Inflammatory macrophage (primary cell): Measurements from ENCODE around the gene SSUH2.

Experiments
- DNase-seq, 2 donors: peaks; one replicate each; pipeline ENCODE4 v3.0.0-alpha.2; 2020 to 2022

Gene SSUH2

DNA sequence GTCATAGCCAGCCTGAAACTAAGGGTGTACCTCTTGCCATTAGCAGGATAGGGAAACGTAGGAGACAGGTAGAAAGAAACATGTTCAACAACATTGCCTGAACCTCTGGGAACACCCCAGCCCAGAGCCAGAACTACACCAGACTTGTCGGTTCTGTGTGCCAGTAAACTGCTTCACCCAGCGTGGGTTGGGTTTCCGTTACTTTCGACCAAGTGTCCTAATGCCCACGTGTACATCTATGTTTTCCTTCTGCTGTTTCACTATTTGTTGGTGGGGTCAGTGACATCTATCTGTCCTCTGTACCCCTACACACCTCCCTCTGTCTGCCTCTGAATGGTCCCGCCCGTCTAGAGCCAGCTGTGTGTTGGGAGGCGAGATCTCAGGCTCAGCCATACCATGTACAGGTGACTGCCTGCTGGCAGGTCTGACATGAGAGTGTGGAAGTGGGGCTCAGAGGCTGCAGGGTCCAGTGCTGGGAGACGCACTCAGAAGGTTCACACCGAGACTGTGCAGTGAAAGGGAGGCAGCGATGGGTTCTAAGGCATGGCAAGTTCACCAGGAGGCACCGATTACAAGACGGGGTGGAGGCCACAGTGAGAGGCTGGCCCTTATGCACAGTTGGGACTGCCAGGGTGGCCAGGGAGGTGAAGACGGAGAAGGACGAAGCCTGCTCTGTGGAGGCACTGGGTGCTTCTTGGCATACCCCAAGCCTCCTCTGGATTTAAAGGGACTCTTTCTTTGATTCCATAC, 36.4 kb downstream of the SSUH2 start:
- DNase-seq: no peak

DNA sequence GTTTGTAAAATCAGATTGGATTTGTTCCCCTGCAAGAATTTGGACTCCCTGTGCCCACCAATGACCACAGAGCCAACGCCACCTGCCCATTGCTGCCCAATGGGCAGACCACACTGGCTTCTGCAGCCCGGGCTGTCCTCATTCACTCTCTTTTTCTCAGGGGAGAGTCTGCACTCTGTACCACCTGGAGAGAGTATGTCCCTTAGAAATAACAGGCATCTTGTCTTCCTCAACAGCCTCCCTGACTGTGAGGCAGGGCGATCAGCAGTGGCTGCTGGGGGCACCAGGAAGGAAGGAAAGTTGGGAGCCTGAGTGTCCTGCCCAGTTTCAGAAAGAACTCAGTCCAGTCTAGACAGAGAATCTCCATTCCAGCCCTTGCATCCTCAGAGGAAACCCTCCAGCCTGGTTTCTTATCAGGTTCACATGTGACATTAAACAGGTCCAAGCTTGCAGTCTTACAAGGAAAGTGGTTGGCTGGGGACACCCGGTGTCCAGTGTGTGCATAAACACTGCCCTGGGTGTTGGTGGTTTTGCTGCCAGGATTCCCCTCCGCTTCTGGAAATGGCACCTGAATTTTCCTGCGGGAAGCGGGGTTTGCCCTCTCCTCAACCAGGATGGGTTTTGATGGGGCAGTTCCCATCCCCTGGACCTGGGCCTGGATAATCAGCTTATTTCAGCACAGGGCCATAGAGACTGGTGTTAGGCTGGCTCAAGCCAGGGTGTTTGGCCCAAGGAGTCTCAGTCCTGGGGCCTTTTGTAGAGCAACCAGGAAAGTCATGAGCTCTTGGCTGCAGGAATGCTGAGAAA, 37.2 kb downstream of the SSUH2 start:
- peak; percentile 36 to 45 for DNase-seq

DNA sequence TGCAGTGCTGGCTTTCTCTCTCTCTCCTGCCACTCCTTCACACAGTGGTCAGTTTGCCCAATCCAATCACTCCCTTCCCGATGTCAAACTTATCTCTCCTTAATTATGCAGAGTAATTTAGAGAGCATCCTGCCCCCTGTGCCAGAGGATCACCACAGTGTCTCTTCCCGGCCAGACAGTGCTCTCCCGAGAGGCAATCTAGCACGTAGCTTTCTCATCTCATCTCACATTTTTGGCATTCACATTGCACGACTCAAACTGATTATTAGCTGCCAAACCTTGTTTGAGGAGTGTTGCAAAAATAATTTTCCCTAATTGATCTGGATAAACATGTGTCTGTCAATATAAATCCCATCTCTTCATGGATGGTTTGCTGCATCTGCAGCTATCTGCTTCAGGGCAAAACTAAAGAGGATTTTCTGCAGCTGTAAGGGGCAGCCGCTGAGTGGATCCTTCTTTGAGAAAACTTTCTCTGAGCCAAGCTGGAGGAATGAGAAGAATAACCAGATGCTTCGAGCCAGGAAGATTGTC, 37.8 kb downstream of the SSUH2 start:
- no peak for DNase-seq

DNA sequence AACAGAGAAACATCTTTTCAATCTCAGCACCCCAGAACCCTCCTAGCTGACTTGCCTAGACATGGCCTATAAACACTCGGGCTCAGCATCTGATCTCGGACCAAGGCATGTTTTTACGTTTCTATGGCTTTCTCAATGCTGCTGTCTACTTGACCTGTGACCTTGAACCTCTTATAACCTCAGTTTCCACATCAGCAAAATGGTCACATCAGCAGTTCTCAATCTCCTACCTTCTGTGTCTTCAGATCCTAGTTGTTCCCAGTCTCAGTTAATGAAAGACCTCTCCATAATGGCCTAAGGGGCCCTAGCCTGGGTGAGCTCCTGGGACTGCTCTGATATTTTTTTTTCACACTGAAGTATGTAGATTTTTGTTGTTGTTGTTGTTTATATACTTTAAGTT, 39.6 kb downstream of the SSUH2 start:
- DNase-seq: no peak

DNA sequence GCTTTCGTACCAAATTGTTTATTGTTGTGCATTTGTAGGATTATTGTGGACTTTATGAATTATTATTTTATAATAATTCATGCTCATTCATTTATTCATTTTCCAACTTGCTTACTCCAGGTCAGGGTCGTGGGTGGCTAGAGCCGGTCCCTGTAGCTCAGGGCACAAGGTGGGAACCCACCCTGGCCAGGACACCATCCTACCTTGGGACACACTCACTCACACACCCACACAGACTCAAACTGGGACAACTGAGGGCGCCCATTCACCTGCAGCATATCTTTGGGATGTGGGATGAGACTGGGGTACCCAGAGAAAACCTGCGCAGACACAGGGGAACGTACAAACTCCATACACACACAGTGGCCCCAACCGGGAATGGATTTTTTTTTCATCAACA, 40.6 kb downstream of the SSUH2 start:
- DNase-seq: no peak

DNA sequence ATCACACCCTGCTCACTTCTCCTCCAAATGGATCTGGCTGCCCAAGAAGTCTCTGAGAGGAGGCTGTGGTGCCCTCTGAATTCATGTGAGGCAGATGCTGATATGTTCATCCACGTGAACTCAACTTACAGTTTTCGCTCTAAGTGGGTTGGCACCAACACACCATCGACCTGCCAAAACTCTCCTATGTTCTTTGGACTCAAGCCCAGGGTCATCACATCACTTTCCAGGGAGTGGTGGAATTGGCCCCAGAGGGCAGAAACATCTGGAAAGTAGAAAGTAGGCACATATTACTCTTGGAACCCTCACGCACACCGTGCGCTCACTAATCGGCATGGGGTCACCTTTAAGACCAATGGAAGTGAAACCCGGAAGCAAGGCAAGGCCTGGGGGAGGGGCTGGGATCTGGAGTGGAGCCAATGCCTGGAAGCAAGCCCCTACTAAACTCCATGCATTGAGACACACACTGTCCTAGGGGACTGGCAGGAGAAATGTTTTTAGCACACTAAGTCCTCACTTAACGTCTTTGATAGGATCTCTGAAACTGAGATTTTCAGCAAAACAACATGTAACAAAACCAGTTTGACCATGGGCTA, 41.4 kb downstream of the SSUH2 start:
- no peak for DNase-seq

DNA sequence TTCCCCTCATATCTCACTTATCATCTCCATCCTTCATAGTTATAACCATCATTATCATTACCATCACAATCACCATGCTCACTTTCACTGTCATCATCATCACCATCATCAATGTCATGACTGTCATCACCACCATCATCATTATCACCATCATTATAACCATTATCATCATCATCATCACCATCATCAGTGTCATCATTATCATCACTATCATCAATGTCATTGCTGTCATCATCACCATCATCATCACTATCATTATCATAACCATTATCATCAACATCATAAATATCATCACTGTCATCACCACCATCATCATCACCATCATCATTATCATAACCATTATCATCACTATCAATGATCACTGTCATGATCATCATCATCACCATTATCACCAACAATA, 44.1 kb downstream of the SSUH2 start:
- no peak for DNase-seq

DNA sequence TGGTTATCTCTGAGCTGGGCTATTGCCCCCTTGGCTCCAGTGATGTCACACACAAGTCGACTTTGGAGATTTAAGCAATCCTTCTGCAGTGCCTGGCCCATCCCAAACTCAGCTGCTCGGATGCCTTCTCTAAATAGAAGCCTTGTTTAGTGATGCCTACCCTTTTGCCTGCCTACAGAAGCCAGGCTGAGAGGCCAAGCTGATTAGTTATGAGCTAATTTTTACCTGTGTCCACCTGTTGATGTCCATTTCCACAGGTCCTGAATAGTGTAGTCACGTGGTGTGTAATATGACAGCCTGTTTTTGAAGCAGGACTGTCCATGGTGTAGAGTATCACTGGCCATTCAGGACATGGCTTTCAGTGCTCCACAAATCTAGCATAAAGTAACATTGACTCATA, 45.5 kb downstream of the SSUH2 start:
- no peak for DNase-seq

DNA sequence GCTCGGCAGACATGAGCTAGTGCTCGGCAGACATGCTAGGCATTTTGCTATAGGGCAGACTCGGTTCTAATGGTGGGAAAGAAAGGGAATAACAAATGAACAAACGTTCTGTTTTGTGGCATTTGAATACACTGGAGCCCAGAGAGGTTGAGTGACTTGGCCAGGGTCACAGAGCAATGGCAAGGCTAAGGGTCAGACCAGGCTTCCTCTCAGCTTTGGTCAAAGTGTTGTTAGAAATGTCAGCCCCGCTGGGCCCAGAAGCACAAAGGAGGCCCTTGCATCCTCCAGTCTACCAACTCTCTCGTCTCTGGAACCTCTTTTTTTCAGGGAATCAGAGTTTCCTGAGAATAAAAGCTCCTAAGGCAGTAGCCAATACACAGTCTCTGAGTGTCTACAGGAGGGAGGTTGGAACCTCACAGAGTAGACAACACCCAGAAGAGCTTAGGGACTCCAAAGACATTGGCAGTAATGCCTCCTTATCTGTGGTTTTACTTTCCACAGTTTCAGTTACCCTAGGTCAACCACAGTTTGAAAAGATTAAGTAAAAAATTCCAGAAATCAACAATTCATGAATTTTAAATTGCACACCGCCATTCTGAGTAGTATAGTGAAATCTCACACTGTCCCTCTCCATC, 47.3 kb downstream of the SSUH2 start:
- no peak for DNase-seq

DNA sequence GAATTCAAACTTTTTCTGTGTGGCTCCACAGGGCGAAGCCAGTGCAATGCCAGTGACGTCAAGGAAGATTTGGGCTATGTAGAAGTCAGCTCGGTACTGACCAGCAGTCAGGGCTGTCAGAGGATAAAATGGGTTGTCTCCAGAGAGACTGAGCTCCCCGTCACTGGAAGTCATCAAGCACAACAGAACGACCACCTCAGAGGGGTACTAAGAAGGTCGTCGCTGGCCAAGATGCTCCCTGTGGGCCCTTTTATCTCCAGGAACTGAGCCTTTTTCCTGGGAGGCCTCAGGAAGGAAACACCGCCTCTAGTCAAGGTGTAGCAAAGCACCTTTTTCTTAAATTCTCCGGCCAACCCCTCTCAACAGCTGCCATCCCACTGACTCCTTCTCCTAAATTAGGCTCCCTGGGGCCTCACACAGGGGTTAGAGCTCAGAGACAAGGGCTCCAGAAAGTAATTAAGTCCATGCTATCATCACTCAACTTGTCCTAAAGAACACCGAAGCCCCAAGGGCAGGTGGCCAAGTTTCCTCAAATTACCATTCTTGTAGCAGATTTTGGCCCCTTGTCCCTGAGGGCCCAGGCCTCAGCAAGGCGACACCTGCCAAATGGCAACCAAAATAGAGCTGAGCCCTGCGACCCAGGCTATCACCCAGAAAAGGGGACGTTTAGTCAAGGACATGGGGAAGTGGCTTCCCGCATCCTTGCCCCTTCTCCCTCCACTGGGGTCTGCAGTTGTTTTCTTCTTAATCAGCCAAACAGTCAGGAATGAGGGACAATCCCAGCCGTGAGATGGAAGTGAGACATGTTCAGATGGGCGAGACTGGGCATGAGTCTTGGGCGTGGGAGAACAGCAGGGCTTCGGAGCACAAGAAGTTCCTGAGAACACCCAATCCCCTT, 48.0 kb downstream of the SSUH2 start:
- no peak for DNase-seq

DNA sequence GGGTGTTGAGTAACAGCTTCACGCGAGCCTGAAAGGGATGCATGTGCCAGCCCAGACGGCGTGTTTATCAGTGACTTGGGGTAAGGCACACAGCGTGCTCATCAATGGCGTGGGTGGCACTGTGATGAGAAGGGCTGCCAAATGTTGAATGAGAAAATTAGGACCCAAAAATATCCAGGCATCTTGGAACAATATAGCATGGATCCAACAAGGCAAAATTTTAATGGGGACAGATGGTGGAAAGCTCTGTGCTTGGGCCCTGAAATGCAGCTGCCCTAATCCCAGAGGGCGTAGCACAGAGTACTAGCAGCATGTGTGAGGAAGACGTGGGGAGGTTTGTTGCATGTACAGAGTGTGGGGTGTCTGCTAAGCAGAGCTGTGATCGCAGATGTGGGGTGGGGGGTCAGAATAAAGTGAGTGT, 48.9 kb downstream of the SSUH2 start:
- DNase-seq: no peak

DNA sequence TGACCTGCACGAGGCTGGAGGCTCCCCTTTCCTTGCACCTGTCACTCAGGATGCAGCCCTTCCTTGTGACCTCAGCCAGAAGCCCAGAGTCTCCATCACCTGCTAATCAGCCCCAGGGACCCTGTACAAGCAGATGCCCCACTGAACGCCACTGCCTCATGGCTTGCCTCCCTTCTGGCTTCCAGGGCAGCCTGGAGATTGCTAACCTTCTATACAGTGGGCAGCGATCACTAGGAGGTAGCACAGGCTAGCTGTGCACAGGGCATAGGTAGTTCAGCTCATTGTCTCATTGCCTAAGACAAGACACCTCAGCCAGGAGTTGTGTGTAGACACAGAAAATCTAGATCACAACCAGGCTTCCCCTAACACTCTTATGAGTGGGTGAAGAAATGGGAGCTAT, 49.3 kb downstream of the SSUH2 start:
- no peak for DNase-seq

DNA sequence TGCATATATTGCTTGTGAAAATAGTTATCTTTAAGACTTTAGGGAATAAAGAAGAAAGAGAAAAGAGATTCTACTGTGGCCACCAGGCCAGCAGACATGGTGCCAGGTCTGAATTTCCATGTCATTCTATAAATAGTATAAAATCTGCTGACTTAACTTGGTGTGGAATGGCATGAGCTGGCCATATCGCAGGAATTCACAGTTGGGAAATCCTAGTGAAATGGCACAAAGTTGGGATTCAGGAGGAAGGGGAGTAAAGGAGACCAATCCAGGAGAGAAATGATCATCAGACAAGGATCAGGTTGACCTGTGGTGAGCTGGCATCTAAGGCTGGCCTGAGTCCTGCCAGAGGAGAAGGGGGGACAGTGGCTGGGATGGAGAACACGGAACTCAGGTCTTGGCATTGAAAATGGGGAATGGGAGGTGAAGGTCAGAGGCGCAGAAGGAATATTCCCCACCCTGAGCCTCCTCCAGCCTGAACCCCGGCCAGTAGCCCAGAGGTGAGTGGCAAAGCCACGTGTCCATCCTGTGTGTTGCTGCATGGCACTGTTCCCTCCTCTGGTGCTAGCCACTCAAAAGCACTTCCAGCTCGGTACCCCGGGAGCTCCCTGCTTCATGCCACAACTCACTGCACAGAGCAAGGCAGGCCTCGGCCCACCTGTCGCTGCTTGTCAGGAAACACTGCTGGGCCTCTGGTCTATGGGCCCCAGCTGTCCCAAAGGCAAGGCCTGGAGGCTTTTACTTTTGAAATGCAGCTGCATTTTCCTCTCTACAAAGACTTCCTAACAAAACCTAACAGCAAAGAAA, 51.4 kb downstream of the SSUH2 start:
- no peak for DNase-seq

DNA sequence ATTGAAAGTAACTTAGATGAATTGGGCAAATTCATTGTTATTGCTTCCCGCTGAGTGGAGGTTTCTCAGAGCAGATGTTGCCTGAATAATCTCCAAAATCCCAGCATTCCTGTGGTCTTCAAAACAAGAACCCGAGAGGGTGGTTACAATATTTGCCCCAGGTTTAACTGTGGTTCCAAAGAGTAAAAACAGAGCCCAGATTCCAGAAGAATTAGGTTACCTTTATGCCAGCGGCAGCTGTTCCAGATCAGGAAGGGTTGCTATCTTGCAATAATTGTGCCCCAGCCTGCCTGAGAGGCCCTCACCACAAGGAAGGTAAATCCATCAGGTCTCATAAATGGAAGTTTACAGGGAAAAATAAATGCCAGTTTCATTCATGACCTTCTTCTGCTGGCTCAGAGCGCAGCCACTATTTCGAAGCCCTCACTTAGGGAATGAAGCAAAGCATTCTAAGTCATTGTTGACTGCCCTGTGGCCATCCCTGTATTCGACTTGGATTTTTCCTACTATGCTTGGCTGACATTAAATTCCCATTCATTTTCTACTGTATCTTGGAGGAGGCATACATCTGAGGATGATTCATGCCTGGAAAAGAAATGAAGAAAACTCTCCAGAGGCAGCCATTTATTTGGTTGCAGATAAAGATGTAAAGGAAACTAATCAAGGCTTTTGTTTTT, 54.6 kb downstream of the SSUH2 start:
- DNase-seq: no peak

DNA sequence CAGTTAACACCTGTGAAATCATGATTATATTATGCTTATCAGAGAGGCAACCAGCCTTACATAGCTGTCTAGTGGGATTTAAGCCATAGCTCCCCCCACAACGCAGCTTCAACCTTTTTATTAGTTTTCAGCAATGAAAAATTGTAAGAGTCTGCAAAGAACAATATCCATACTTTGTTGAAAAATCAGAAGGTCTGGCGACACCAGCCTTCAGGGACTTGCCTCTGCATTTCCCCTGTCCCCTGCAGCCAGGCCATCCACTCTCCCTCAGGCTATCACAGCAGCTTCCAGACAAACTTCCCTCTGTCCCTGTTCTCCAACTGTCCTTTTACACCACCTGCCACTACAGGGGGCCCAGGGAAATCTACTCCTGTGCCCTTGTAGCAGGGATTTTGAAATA, 59.9 kb downstream of the SSUH2 start:
- DNase-seq: no peak

DNA sequence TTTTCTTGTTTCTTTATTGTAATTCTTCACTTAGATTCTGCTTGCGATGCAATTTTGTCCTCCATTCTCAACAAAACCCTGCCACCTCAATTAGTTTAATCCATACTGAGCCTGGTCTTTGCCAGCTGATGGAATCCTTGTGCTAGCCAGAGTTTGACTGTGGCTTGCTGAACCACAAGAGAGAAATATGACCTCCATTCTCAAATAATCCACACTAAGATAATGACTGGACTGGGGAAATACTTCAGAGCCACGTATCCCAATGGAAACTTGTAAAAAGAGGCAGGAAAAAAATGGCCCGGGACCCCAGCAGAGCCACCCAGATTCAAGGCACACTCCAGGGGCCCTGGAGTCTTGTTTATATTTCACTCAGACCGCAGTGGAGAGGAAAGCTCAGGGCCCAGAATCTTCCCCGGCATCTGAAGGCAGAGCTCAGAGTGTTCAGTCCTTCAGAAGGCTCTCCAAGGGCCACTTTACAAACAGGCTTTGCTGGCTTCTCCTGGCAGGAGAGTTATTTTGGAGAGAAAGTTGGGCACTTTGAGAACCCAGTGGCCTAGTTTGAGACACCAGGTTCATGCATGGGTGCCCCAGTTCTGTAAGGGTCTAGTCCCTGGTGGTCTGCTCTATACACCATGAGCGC, 62.7 kb downstream of the SSUH2 start:
- DNase-seq: no peak

DNA sequence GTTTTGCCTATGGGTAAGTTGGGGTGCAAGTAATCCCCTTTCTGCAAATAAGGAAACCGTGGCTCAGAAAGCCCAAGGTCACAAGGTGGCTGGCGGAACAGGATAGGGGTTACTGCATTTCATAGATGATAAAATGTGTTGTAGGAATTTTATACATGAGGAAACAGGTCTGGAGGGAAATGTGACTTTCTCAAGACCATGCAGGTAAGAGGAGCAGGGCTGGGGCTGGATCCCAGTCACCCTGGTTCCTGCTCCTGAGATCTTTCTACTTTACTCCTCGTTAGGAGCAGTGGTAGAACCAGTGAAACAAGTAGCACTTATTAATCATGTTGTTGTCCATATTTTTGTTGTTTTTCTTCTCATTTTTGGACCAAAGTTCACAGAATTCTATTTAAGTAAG, 63.2 kb downstream of the SSUH2 start:
- no peak for DNase-seq

DNA sequence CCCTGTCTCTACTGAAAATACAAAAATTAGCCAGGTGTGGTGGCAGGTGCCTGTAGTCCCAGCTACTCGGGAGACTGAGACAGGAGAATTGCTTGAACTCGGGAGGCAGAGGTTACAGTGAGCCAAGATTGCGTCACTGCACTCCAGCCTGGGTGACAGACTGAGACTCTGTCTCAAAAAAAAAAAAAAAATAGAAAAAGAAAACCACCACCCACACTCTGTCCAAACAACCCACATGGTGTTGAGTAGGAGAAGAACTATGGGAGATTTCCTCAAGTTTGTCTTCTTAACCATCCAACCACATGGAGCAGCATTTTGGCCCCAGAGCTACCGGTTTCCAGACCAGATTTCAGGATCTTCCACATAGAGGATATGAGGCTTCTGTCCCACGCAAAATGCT, 64.2 kb downstream of the SSUH2 start:
- DNase-seq: peak; percentile 42

DNA sequence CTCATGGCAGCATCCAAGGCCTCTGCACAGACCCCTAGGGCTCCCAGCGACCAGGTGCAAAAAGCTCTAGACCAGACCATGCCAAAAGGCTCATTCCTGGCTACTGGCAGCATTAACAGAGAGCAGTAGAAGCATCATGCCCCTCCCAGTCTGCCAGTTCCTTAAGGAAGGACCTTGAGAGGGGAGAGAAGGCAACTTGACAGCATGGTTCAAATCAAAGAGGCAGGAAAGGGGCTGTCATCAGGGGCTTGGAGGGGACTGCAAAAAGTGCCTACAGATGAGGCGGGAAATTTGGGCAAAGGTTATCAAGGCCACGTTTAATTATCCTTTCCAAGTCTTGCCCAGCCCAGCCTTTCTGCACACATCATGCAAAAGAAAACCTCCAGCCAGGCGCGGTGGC, 64.7 kb downstream of the SSUH2 start:
- no peak for DNase-seq

DNA sequence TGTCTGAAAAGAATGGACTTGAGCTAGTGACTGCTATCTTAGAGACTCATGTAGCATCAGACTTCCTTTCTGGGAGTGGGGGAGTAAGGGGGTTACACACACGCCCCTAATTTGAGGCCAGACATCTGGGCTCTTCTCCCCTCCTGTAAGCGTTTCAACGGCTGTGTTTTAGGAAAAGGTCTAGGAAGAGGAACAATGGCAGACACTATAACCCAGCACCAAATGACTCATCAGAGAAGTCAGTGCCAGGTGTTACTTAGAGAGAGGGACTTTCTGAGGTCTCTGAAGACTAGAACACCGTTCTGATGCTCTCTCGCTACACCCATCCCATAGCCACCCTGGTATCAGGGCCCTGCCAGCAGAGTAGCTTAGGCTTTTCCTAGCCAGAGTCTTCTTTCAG, 65.5 kb downstream of the SSUH2 start:
- DNase-seq: no peak
